ENCODE measurements around the gene ACTR1A. TPM values are rescaled to one million over a fixed set of nuclear protein-coding genes. Genes with fewer than 3 reads are reported as not detected.
A peak's percentile ranks its signal among the peaks of the same experiment; 100 is the strongest.

ACTR1A gene
- total and polyA plus RNA-seq, 2 donors (not counting 1 experiment from before 2014, with no cell fraction given) = 38.3 to 58.3 TPM

- Mint-ChIP-seq H3K4me3 (peak within 1 kb of the TSS; percentile 97), H3K9me3 (ENCODE audit: insufficient read depth) (no peaks in the 10 kb centered on the region), H3K27me3 (no peaks in the 10 kb centered on the region), H3K27ac (peak within 1 kb of the TSS; percentile 97), H3K4me1 (peaks cover 19% of the 10 kb centered on the region)
- peak within 1 kb of the TSS; percentile 85 for H3K4me2 ChIP-seq (replicated peaks; ENCODE audit: low read depth, low read length, poor library complexity, severe bottlenecking)
- no peaks in the 10 kb centered on the region for H3K27me3 ChIP-seq (replicated peaks in 1 of 4; ENCODE audit: control extremely low read depth in 1 of 4, control insufficient read depth in 3 of 4, insufficient read depth in 4 of 4, low read length in 3 of 4)
- peak within 1 kb of the TSS in 4 of 5 experiments; percentile 54 to 97 (median 81) for H3K4me3 ChIP-seq (ENCODE audit: control extremely low read depth in 1 of 5, extremely low read depth in 1 of 5, insufficient read depth in 1 of 5, low read depth in 2 of 5, low read length in 4 of 5)
- H4K20me1 ChIP-seq (ENCODE audit: control insufficient read depth, insufficient read depth, low read length, poor library complexity, severe bottlenecking) = peaks cover 13% of the 10 kb centered on the region
- H3K4me1 ChIP-seq (ENCODE audit: control insufficient read depth in 2 of 2, insufficient read depth in 2 of 2, low read length in 2 of 2) = peaks cover 12 to 15% of the 10 kb centered on the region in 2 donors
- H3K27ac ChIP-seq (ENCODE audit: low read length in 2 of 2) = peak within 1 kb of the TSS; percentile 2 to 67
- TF ChIP-seq EZH2 (IDR thresholded peaks at IDR 0.05; ENCODE audit: borderline replicate concordance, insufficient read depth, low read depth, low read length, poor library complexity, severe bottlenecking) (no peak), CTCF (IDR thresholded peaks at IDR 0.05) (no peak)
- ATAC-seq (ENCODE audit: low read depth) (no peak), DNase-seq (no peak)
- 31% methylated on average over 26 of the region's 28 CpGs for WGBS (ENCODE audit: insufficient coverage)
- ChIA-PET CTCF (interaction anchor here (0.6 to 6.2 kb wide), 9 partner anchors 10 to 220 kb away, joined by 3 to 32 read pairs (median 14); partner anchors contain the start of genes CUEDC2, FBXL15 and NFKB2), POLR2A (interaction anchor here (0.5 to 3.4 kb wide), 9 partner anchors 10 to 298 kb away, joined by 3 to 31 read pairs (median 11); partner anchors contain the start of genes ACTR1A, CUEDC2, FBXL15 and NFKB2)
- H2AFZ ChIP-seq (ENCODE audit: insufficient read depth, low read depth, low read length, poor library complexity, severe bottlenecking) = peak within 1 kb of the TSS; percentile 83
- H3K79me2 ChIP-seq (ENCODE audit: control insufficient read depth, insufficient read depth, low read length) = peaks cover 10% of the 10 kb centered on the region
- intact Hi-C loops (cut with micrococcal nuclease) = no loop called here
- H3K36me3 ChIP-seq (replicated peaks in 1 of 2; ENCODE audit: control extremely low read depth in 1 of 2, control insufficient read depth in 1 of 2, extremely low read depth in 1 of 2, insufficient read depth in 2 of 2, low read length in 1 of 2) = peaks cover 0 to 20% of the 10 kb centered on the region in 2 experiments
- no peaks in the 10 kb centered on the region for H3K9me3 ChIP-seq (ENCODE audit: control extremely low read depth in 1 of 3, control insufficient read depth in 2 of 3, insufficient read depth in 1 of 3, low read length in 2 of 3)
- peak within 1 kb of the TSS; percentile 75 for H3K9ac ChIP-seq (ENCODE audit: low read length)
Measured at GRCh38 chr10:102451105-102451969, 51.2 kb downstream of the ACTR1A start, which contains the start of gene C10orf95. C10orf95 (minus strand) TSS chr10:102451543; CDS start chr10:102451093, 450 bp downstream.
